Activated T-helper 1 cell treated with anti-CD3 and anti-CD28 coated beads, Interleukin-12 subunit alpha, Interleukin-12 subunit beta, Interleukin-2, Interleukin-4 antibody, amounts not matched to agents 30 ng/mL and 10 ng/mL and 1 ng/mL, durations not matched to agents 14 hours and 24 hours and 36 hours (primary cell): ENCODE measurements around the gene GLCCI1. TPM values are rescaled to one million over a fixed set of nuclear protein-coding genes. Genes with fewer than 3 reads are reported as not detected.

ENCODE experiments used
- DNase-seq: peaks from one replicate; pipeline ENCODE4 v3.0.0; 2021; ENCODE audit warnings: low spot score
- H3K27ac Mint-ChIP-seq: one replicate; pipeline ENCODE4 v1.8.0; 2021; ENCODE audit warnings: mild to moderate bottlenecking, mixed read lengths
- H3K27me3 Mint-ChIP-seq: one replicate; pipeline ENCODE4 v1.8.0; 2022; ENCODE audit warnings: mild to moderate bottlenecking, moderate library complexity, mixed read lengths; ENCODE audit not compliant: insufficient read depth
- H3K36me3 Mint-ChIP-seq: one replicate; pipeline ENCODE4 v1.8.0; 2021; ENCODE audit warnings: low read depth, mixed read lengths
- H3K4me1 Mint-ChIP-seq: one replicate; pipeline ENCODE4 v1.8.0; 2021; ENCODE audit warnings: low read depth, mixed read lengths
- H3K4me3 Mint-ChIP-seq: one replicate; pipeline ENCODE4 v1.8.0; 2021; ENCODE audit warnings: mild to moderate bottlenecking, moderate library complexity, mixed read lengths
- H3K9me3 Mint-ChIP-seq: one replicate; pipeline ENCODE4 v1.8.0; 2021; ENCODE audit warnings: mixed read lengths
- intact Hi-C: fragments of 100-400 bp; cut with micrococcal nuclease; formaldehyde crosslinking; loops from one replicate; pipeline ENCODE4 v1.15.1; 2024
- total RNA-seq: library from RNA; stranded (reverse); gene quantifications from 2 replicates; pipeline ENCODE4 v1.2.3, GENCODE V29; 2022

Gene GLCCI1
- 13.4 and 13.5 TPM in 2 replicates for total RNA-seq

- H3K36me3 Mint-ChIP-seq = no peaks in the 10 kb centered on the region
- H3K4me1 Mint-ChIP-seq = peaks cover 20% of the 10 kb centered on the region
- peak; percentile 95 for DNase-seq
- H3K9me3 Mint-ChIP-seq = no peaks in the 10 kb centered on the region
- peak within 1 kb of the TSS; percentile 91 for H3K27ac Mint-ChIP-seq
- intact Hi-C loops = loop anchor here (1.0 to 2.0 kb wide), 15 partner anchors 23 to 786 kb away; partner anchors contain the start of genes C1GALT1, MIOS and UMAD1
- peak within 1 kb of the TSS; percentile 89 for H3K4me3 Mint-ChIP-seq
- H3K27me3 Mint-ChIP-seq = no peaks in the 10 kb centered on the region
These were observed at the start of gene GLCCI1 for GRCh38 chr7:7968544-7969305. TSS of gene GLCCI1 (plus strand) at chr7:7968796. CDS start at chr7:7969351, 555 bp downstream.

DNA sequence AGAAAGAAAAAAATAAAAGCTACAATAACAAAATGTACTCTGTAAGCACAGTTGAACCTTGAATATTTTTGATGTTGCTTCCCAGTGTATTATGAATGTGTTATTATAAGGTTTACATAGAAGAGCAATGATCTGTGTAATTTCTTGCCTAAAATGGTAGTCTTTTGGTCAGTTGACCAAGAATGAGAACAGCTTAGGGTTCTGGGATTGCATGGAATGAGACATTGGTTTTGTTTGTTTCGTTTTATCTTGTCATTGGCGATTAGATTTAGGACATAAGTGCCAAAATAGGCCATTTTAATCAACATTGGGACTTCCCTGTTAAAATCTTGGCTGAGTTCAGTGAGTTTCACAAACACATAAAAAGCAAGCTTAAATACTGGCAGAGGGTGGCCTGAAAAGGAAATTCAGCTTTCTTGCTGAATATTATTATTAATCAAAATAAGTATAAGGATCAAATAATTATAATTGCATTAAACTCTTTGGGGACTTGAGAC is 49.1 kb upstream of the GLCCI1 start:
- Mint-ChIP-seq H3K27me3 (peaks cover 2% of the 10 kb centered on the region), H3K9me3 (peaks cover 4% of the 10 kb centered on the region), H3K36me3 (no peaks in the 10 kb centered on the region), H3K4me3 (no peak overlapping the region), H3K27ac (no peak overlapping the region), H3K4me1 (peaks cover 42% of the 10 kb centered on the region)
- intact Hi-C loops = no loop called here
- DNase-seq = no peak

- H3K4me3 Mint-ChIP-seq = no peak overlapping the region
- H3K27me3 Mint-ChIP-seq = peaks cover 3% of the 10 kb centered on the region
- peaks cover 4% of the 10 kb centered on the region for H3K9me3 Mint-ChIP-seq
- H3K27ac Mint-ChIP-seq = no peak overlapping the region
- intact Hi-C loops = loop anchor here (1.0 to 5.0 kb wide), 9 partner anchors 48 to 280 kb away; partner anchors contain the start of genes GLCCI1 and UMAD1
- H3K4me1 Mint-ChIP-seq = peaks cover 44% of the 10 kb centered on the region
- no peak for DNase-seq
- no peaks in the 10 kb centered on the region for H3K36me3 Mint-ChIP-seq
These were observed 48.5 kb upstream of the GLCCI1 start for GRCh38 chr7:7920056-7920455.

DNA sequence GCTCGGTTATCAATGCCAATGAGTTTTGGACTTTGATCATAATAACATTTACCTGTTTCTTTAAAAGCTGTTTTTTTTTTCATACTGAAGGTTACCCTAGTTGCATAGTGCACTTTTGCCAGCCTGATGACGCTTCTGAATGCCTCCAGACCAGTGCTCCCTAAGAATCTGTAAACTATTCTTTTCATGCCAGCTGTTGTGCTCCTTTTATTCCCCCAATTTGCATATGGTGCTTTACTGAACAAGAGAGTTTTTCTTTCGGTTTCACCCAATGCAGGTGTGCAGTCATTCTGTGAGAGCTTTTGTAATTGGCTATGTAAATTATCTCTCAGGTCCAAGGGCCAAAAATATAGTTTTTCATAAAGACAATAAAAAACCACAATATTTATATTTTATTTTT is 48.1 kb upstream of the GLCCI1 start:
- Mint-ChIP-seq H3K27ac (no peak overlapping the region), H3K9me3 (peaks cover 4% of the 10 kb centered on the region), H3K4me1 (peaks cover 44% of the 10 kb centered on the region), H3K4me3 (no peak overlapping the region), H3K27me3 (peaks cover 3% of the 10 kb centered on the region), H3K36me3 (no peaks in the 10 kb centered on the region)
- intact Hi-C loops = loop anchor here (1.0 to 5.0 kb wide), 9 partner anchors 48 to 280 kb away; partner anchors contain the start of genes GLCCI1 and UMAD1
- peak; percentile 12 for DNase-seq

GRCh38 chr7:7921830-7922229 is 46.8 kb upstream of the GLCCI1 start:
- Mint-ChIP-seq H3K36me3 (no peaks in the 10 kb centered on the region), H3K27ac (no peak overlapping the region), H3K27me3 (peaks cover 3% of the 10 kb centered on the region), H3K4me3 (no peak overlapping the region), H3K4me1 (peaks cover 44% of the 10 kb centered on the region), H3K9me3 (peaks cover 4% of the 10 kb centered on the region)
- intact Hi-C loops = loop anchor here (1.0 to 5.0 kb wide), 5 partner anchors 22 to 270 kb away; no protein-coding TSS in a partner anchor
- no peak for DNase-seq

GRCh38 chr7:7922684-7923385 is 45.8 kb upstream of the GLCCI1 start:
- H3K36me3 Mint-ChIP-seq = no peaks in the 10 kb centered on the region
- peaks cover 3% of the 10 kb centered on the region for H3K27me3 Mint-ChIP-seq
- no peak overlapping the region for H3K4me3 Mint-ChIP-seq
- H3K27ac Mint-ChIP-seq = no peak overlapping the region
- H3K9me3 Mint-ChIP-seq = peaks cover 4% of the 10 kb centered on the region
- intact Hi-C loops = loop anchor here (5.0 kb wide), 1 partner anchor 269 kb away; no protein-coding TSS in a partner anchor
- peaks cover 44% of the 10 kb centered on the region for H3K4me1 Mint-ChIP-seq
- no peak for DNase-seq

GRCh38 chr7:7923818-7924217 is 44.8 kb upstream of the GLCCI1 start:
- Mint-ChIP-seq H3K4me1 (peaks cover 44% of the 10 kb centered on the region), H3K36me3 (no peaks in the 10 kb centered on the region), H3K4me3 (no peak overlapping the region), H3K9me3 (no peaks in the 10 kb centered on the region), H3K27me3 (peaks cover 3% of the 10 kb centered on the region), H3K27ac (no peak overlapping the region)
- no peak for DNase-seq
- intact Hi-C loops = loop anchor here (5.0 kb wide), 1 partner anchor 268 kb away; no protein-coding TSS in a partner anchor

DNA sequence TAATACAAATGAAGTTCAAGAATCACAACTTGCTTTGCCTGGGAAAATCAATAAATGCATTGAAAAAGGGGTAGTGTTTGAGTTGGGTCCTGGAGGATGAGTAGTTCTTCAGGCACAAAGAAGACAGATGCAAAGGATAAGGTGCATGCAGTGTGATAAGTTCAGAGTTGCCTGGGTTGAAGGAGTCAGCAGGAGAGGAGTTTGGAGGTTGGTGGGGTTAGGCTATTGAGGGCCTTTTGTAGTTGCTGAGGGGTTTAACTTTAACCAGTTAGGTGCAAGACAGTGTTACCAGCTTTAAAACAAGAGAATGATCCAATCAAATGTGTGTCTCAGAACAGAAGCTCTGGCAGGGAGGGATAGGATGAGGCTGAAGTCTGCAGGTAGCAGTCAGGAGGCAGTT is 44.3 kb upstream of the GLCCI1 start:
- H3K27ac Mint-ChIP-seq = no peak overlapping the region
- intact Hi-C loops = loop anchor here (5.0 kb wide), 1 partner anchor 268 kb away; no protein-coding TSS in a partner anchor
- no peak for DNase-seq
- H3K9me3 Mint-ChIP-seq = no peaks in the 10 kb centered on the region
- H3K27me3 Mint-ChIP-seq = peaks cover 3% of the 10 kb centered on the region
- H3K4me1 Mint-ChIP-seq = peaks cover 40% of the 10 kb centered on the region
- H3K36me3 Mint-ChIP-seq = no peaks in the 10 kb centered on the region
- no peak overlapping the region for H3K4me3 Mint-ChIP-seq

GRCh38 chr7:7931626-7932025 is 37.0 kb upstream of the GLCCI1 start:
- no peak overlapping the region for H3K4me3 Mint-ChIP-seq
- no peaks in the 10 kb centered on the region for H3K27me3 Mint-ChIP-seq
- H3K4me1 Mint-ChIP-seq = peaks cover 11% of the 10 kb centered on the region
- DNase-seq = no peak
- intact Hi-C loops = no loop called here
- H3K9me3 Mint-ChIP-seq = no peaks in the 10 kb centered on the region
- H3K27ac Mint-ChIP-seq = no peak overlapping the region
- no peaks in the 10 kb centered on the region for H3K36me3 Mint-ChIP-seq

DNA sequence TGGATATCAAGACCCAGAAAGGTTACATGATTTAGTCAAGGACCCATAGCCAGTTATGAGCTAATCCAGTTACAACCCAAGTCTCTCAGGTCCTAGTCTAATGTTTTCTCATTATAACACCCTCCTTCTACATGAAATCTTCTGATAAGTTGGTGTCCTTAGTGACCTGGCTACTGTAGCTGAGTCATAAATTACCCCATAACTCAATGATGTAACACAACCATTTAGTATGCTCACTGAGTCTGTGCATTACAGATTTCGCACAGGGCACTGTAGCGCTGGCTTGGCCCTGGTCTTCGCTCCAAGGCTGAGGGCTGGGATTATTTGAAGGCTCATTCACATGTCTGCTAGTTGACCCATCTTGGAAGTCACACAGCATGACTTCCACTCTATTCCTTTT is 36.0 kb upstream of the GLCCI1 start:
- no peak for DNase-seq
- Mint-ChIP-seq H3K36me3 (no peaks in the 10 kb centered on the region), H3K27ac (no peak overlapping the region), H3K4me3 (no peak overlapping the region), H3K4me1 (peaks cover 11% of the 10 kb centered on the region), H3K27me3 (peaks cover 5% of the 10 kb centered on the region), H3K9me3 (no peaks in the 10 kb centered on the region)
- intact Hi-C loops = no loop called here

- Mint-ChIP-seq H3K27me3 (peaks cover 7% of the 10 kb centered on the region), H3K4me3 (no peak overlapping the region), H3K9me3 (no peaks in the 10 kb centered on the region), H3K27ac (no peak overlapping the region), H3K36me3 (no peaks in the 10 kb centered on the region), H3K4me1 (peaks cover 11% of the 10 kb centered on the region)
- intact Hi-C loops = no loop called here
- no peak for DNase-seq
These were observed 34.6 kb upstream of the GLCCI1 start for GRCh38 chr7:7933915-7934526.

- intact Hi-C loops = no loop called here
- H3K27me3 Mint-ChIP-seq = peaks cover 7% of the 10 kb centered on the region
- H3K9me3 Mint-ChIP-seq = no peaks in the 10 kb centered on the region
- H3K36me3 Mint-ChIP-seq = no peaks in the 10 kb centered on the region
- H3K27ac Mint-ChIP-seq = no peak overlapping the region
- H3K4me3 Mint-ChIP-seq = no peak overlapping the region
- DNase-seq = no peak
- H3K4me1 Mint-ChIP-seq = peaks cover 11% of the 10 kb centered on the region
These were observed 33.7 kb upstream of the GLCCI1 start for GRCh38 chr7:7934945-7935344.
